Heart left ventricle (tissue), 16 donors: ENCODE measurements around the gene TNIK. TPM values are rescaled to one million over a fixed set of nuclear protein-coding genes. Genes with fewer than 3 reads are reported as not detected.

Source experiments
- ATAC-seq, 4 donors: fragments of 200-7000 bp; cut with Tn5 transposase; one replicate each; pipeline ENCODE4 v1.9.1; 2020 to 2022; ENCODE audit warnings: moderate library complexity in 4 of 4, mild to moderate bottlenecking in 3 of 4, moderate number of reproducible peaks in 1 of 4
- DNase-seq, 5 donors: peaks; one replicate each; pipeline ENCODE4 v3.0.0-alpha.2; 2020
- H3K27ac ChIP-seq, 12 donors: fragments of 200-600 bp; sonication (generic) in 4 of 12; one replicate each; pipeline versions ENCODE4 v1.5.0 to v1.8.0; 2016 to 2022; ENCODE audit warnings: mild to moderate bottlenecking in 2 of 12
- H3K27me3 ChIP-seq, 9 donors: fragments of 200-600 bp; sonication (generic) in 2 of 9; one replicate each; pipeline versions ENCODE4 v1.5.1 to v1.8.0; 2016 to 2022; ENCODE audit warnings: mild to moderate bottlenecking in 3 of 9
- H3K36me3 ChIP-seq, 9 donors: fragments of 200-600 bp; sonication (generic) in 2 of 9; one replicate each; pipeline versions ENCODE4 v1.5.0 to v1.8.0; 2018 to 2022; ENCODE audit warnings: mild to moderate bottlenecking in 2 of 9
- H3K4me1 ChIP-seq, 12 donors: fragments of 200-600 bp; sonication (generic) in 4 of 12; one replicate each; pipeline versions ENCODE4 v1.5.0 to v1.8.0; 2016 to 2022; ENCODE audit warnings: mild to moderate bottlenecking in 3 of 12
- H3K4me3 ChIP-seq, 12 donors: fragments of 200-600 bp; sonication (generic) in 4 of 12; one replicate each; pipeline versions ENCODE4 v1.5.0 to v1.8.0; 2017 to 2022; ENCODE audit warnings: mild to moderate bottlenecking in 9 of 12, moderate library complexity in 4 of 12
- H3K9me3 ChIP-seq, 12 donors: fragments of 200-600 bp; sonication (generic) in 4 of 12; one replicate each; pipeline versions ENCODE4 v1.5.0 to v1.8.0; 2016 to 2022; ENCODE audit warnings: mild to moderate bottlenecking in 1 of 12
- CTCF ChIP-seq, 12 donors: fragments of 200-600 bp; sonication (generic) in 4 of 12; IDR thresholded peaks; one replicate each; pipeline versions ENCODE4 v1.5.0 to v1.8.0; 2018 to 2022; ENCODE audit warnings: antibody characterized with exemption in 12 of 12, mild to moderate bottlenecking in 5 of 12
- POLR2A ChIP-seq, 2 donors: fragments of 450-650 bp; IDR thresholded peaks; one replicate each; pipeline ENCODE4 v1.6.1; 2017; ENCODE audit warnings: antibody characterized with exemption in 2 of 2, mild to moderate bottlenecking in 2 of 2, moderate library complexity in 2 of 2
- WGBS, 4 donors: extraction: QIAGEN DNeasy Blood & Tissue Kit in 2 of 4; methylation state at CpG; one replicate each; pipeline versions ENCODE4 v1.1.5 to v1.1.7; 2013 to 2018; 5-methylcytosine and 5-hydroxymethylcytosine counted together
- intact Hi-C, 10 donors: fragments of 100-400 bp; cut with DNase I; formaldehyde crosslinking; loops; one replicate each; pipeline versions ENCODE4 v1.11.1 to v1.14.2; 2022
- polyA plus RNA-seq, 2 donors: library from polyadenylated mRNA; stranded (reverse); fragments of 200-250 nt; gene quantifications; one replicate each; pipeline ENCODE4 v1.2.3, GENCODE V29; 2013
- total RNA-seq, 9 donors: library from RNA; depleted of rRNA in 2 of 9; stranded (reverse); fragments of >200 nt in 2 of 9; fragmentation: NEBNext Ultra II Directional in 3 of 9; extraction: Animal tissue kit (Norgen Biotek cat#: 25700) in 3 of 9; gene quantifications; one replicate each; pipeline versions ENCODE4 v1.1.0 to v1.2.4, GENCODE V29; 2016 to 2023
- donor health status: ischemic (EF 13 %, LVEDD 7.1; RV severe dilation, severe dysfunction).
- donor health status: healthy with polysubstance abuse.
- donor health status: DM: no; HTN: yes; CAD: no.
- donor health status: DM: no; HTN: no; CAD: no.
- donor health status: ischemic (EF 25% LVEDD 6.9; RV normal size, moderate dysfunction).
- donor health status: ischemic (EF 25% LVEDD 5.7; RV mildly dilated, moderate dysfunction).
- donor health status: healthy.
- donor health status: DM: yes; HTN: yes; CAD: no.
- donor health status: ischemic (EF 35%, LVEDD 5.7; RV mildly dilated, moderate dysfunction).
- donor health status: nonischemic (EF 11% LVEDD 7.7; RV severe dilation, severe dysfunction).
- donor health status: DM: yes; HTN: yes; CAD: no.
- donor health status: PGD.
- donor health status: ischemic (EF 29% LVEDD 5.4; RV normal size, mild dysfunction).
- donor health status: nonischemic (EF 23%, LVEDD 6.1; RV moderate dilation, normal function).

The TNIK gene
- total and polyA plus RNA-seq, 11 donors: 12.3 to 51.6 (median 32.4) TPM

GRCh38 chr3:171177056-171177455 lies 283.1 kb downstream of the TNIK start:
- no peaks in the 10 kb centered on the region for H3K9me3 ChIP-seq
- H3K4me1 ChIP-seq: peaks cover 0 to 32% (median 15%) of the 10 kb centered on the region in 12 donors
- no peaks in the 10 kb centered on the region for H3K36me3 ChIP-seq
- TF ChIP-seq CTCF (IDR thresholded peaks at IDR 0.05) (no peak), POLR2A (IDR thresholded peaks at IDR 0.05) (no peak)
- WGBS, 4 donors: 89 to 93% (median 91%) methylated on average over 3 of the region's 3 CpGs
- H3K27me3 ChIP-seq: no peaks in the 10 kb centered on the region
- intact Hi-C loops: loop anchor here in 2 of 10 donors (5.0 to 10.0 kb wide), 3 partner anchors 108 to 280 kb away; no protein-coding TSS in a partner anchor
- ATAC-seq (no peak), DNase-seq (no peak)
- no peak overlapping the region for H3K27ac ChIP-seq
- H3K4me3 ChIP-seq: no peak overlapping the region

GRCh38 chr3:171176244-171176933 lies 283.8 kb downstream of the TNIK start:
- Histone ChIP-seq H3K27me3 (no peaks in the 10 kb centered on the region), H3K4me3 (peak overlapping the region in 6 of 12 donors; percentile 23 to 43 (median 28)), H3K4me1 (peaks cover 0 to 32% (median 15%) of the 10 kb centered on the region in 12 donors), H3K27ac (peak overlapping the region; percentile 17 to 77 (median 64)), H3K9me3 (no peaks in the 10 kb centered on the region), H3K36me3 (no peaks in the 10 kb centered on the region)
- 60 to 71% (median 68%) methylated on average over 4 to 5 of the region's 5 CpGs for WGBS, 4 donors
- peak in 1 of 4 donors; percentile 32 for ATAC-seq
- DNase-seq: no peak
- TF ChIP-seq CTCF (IDR thresholded peaks at IDR 0.05) (no peak), POLR2A (IDR thresholded peaks at IDR 0.05) (no peak)
- intact Hi-C loops: loop anchor here in 2 of 10 donors (5.0 to 10.0 kb wide), 3 partner anchors 108 to 281 kb away; no protein-coding TSS in a partner anchor

- WGBS, 4 donors: 29 to 37% (median 32%) methylated on average over 7 of the region's 7 CpGs
- H3K27ac ChIP-seq: peak overlapping the region; percentile 17 to 77 (median 64)
- peak in 1 of 4 donors; percentile 27 for ATAC-seq
- intact Hi-C loops: loop anchor here in 2 of 10 donors (5.0 to 10.0 kb wide), 3 partner anchors 109 to 282 kb away; no protein-coding TSS in a partner anchor
- H3K36me3 ChIP-seq: no peaks in the 10 kb centered on the region
- no peaks in the 10 kb centered on the region for H3K9me3 ChIP-seq
- peak overlapping the region in 9 of 12 donors; percentile 5 to 43 (median 26) for H3K4me3 ChIP-seq
- H3K27me3 ChIP-seq: no peaks in the 10 kb centered on the region
- no peak for DNase-seq
- TF ChIP-seq CTCF (IDR thresholded peaks at IDR 0.05) (no peak), POLR2A (IDR thresholded peaks at IDR 0.05) (no peak)
- peaks cover 0 to 32% (median 15%) of the 10 kb centered on the region in 12 donors for H3K4me1 ChIP-seq
These were observed 284.4 kb downstream of the TNIK start for GRCh38 chr3:171175741-171176234.

- Histone ChIP-seq H3K4me1 (peaks cover 0 to 32% (median 15%) of the 10 kb centered on the region in 12 donors), H3K9me3 (no peaks in the 10 kb centered on the region), H3K36me3 (no peaks in the 10 kb centered on the region), H3K27me3 (no peaks in the 10 kb centered on the region), H3K27ac (peak overlapping the region in 8 of 12 donors; percentile 14 to 46 (median 18)), H3K4me3 (no peak overlapping the region)
- intact Hi-C loops: loop anchor here in 1 of 10 donors (10.0 kb wide), 2 partner anchors 111 to 209 kb away; no protein-coding TSS in a partner anchor
- TF ChIP-seq POLR2A (IDR thresholded peaks at IDR 0.05) (no peak), CTCF (IDR thresholded peaks at IDR 0.05) (no peak)
- peak in 4 of 5 donors; percentile 40 to 58 (median 50) for DNase-seq
- WGBS, 4 donors: 45 to 61% (median 49%) methylated on average over 6 of the region's 6 CpGs
- ATAC-seq: peak; percentile 64 to 89 (median 82)
These were observed 286.5 kb downstream of the TNIK start for GRCh38 chr3:171173736-171174135.
